ENCODE measurements around the gene DYSF. TPM values are rescaled to one million over a fixed set of nuclear protein-coding genes. Genes with fewer than 3 reads are reported as not detected.

DYSF gene
- total RNA-seq, 1 donor from 2014 or later = 100 TPM

DNA sequence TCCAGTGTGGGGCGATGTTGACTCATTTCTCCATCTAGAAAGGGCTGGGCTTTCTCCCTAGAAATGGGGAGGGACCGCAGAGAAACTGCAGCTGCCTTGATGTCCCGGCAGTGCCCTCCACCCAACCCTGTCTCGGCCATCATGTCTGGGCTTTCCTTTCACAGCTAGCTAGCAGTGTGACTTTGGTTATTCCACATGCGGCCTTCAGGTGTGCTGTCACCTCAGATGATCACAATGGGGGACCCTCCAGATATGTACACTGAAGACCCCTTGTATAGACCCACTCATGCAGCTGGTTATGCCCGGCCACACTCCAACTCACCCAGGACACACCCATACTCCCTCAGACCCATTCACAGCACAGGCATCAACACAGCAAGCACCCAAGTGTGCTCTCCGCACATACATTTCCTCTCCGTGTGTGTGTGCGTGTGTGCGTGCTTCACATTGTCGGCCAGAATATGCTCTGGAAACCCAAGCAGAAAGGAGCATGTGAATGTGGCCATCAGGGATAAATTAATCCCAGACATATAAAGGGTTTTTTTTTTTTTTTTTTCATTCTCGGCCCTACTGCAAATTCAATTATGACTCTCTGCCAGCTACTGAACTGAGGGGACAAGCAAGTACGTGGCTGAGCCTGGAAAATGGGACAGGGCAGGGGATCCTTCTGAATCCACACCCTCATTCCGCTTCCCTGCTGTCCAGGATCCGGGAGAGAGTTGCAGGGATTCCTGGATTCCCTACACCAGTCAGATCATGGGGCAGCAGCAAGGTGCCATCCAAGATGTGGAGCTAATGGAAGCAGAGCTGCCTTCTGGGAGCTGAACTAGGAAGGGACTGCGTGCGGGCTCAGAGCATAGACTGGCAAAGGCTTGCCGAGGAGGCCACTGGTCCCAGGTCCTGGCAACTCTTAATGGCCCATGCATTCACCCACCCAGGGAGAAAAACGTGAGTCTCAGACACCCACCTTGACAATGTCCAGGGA, 240.2 kb downstream of the DYSF start:
- no peak for DNase-seq

DNA sequence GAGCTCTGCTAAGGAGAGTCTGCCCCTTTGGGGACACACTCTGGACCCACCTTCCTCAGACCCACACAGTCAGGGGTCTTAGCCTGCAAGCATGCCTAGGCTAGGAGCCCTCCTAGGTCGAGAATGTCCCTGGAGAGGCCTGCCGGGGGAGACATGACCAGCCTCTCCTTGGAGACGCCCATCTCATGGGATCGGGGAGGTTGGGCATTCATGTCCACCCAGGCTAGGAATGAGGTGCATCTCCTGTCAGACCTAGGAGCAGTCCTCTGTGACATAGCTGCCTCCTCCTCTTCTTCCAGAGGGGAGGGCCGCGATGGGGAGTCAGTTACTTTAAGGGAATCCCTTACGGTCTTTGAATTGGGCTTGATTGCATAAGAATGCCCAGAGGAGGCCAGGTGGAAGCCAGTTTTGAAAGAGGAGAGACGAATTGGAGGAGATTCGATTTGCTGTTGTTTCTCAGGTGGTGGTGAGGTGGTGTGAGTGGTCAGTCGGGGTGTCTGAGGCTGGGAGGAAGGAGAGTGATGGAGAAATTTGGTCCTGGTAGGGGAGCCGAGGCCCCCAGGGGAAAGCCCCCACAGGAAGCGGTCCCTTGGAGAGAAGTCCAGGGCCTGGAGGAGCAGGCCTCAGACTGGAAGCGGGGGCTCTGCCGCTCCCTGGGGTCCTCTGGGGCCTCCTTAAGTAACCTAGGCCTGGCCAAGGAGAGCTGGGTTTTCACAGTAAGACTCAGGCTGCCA, 241.3 kb downstream of the DYSF start:
- DNase-seq = no peak

GRCh38 chr2:71695235-71696120, 242.1 kb downstream of the DYSF start:
- DNase-seq = no peak

DNA sequence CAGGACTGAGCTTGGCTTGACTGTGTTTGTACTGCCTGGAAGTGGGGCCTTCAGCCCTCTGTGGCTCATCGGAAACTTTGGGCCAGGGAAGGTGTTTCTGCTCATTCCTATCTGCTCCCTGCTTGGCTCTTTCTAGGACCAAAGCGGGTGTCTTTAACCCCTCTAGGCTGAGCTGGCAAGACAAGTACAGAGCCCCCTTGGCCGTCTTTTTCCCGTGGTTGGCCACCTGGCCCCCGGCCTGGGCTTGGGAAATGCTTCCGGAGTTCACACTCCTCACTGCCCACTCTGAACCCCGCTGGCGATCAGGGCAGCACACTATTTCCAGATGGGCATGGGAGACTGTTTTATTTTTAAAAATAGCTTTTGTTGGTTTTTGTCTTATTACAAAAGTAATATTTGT, 243.0 kb downstream of the DYSF start:
- DNase-seq = no peak

- no peak for DNase-seq
Observed at GRCh38 chr2:71697106-71698004, 244.0 kb downstream of the DYSF start.

DNA sequence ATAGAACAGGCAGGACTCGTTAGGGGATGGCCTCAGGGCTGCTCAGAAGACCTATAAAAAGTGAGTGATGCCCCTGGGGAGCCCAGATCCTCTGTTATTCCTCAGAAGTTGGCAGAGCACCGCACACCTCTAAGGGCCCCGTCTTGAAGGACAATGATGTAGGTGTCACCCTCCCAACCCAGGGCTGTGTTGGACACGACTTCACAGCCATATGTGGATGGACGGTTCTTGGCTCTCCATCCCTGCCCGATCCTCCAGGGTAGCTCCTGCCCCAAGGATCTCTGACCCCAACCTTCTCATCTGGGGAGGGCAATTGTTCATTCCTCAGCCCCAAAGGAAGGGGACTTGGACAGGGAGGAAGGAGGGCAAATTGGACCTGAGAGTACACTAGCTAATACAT, 246.1 kb downstream of the DYSF start:
- DNase-seq = no peak

DNA sequence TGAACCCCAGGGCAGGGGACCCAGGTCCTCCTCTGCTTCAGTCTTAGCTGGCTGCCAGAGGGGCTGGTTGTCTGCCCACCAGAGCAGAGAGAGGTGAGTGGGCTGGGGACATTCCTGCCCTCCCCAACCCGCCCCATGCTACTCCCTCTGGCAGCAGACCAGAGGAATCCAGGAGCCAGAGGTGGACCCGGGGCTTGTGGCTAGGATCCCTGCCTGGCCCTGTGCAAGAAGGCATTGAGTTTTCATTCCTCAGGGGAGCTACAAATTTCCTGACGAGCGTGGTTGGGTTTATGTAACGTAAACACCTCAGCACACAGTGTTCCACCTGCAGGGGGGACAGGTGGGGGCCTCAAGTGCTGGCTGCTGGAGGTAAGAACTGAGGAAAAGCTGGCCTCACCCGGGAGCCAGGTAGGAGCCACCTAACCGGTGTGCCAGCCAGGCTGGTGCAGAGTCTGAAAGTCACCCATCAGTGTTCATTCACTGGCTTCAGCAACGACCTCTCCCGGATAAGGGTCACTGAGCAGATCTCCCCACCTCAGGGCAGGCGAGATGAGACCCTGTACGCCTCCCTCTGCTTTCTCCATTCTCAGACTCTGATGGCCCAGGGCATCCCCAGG, 246.8 kb downstream of the DYSF start:
- DNase-seq = no peak

DNA sequence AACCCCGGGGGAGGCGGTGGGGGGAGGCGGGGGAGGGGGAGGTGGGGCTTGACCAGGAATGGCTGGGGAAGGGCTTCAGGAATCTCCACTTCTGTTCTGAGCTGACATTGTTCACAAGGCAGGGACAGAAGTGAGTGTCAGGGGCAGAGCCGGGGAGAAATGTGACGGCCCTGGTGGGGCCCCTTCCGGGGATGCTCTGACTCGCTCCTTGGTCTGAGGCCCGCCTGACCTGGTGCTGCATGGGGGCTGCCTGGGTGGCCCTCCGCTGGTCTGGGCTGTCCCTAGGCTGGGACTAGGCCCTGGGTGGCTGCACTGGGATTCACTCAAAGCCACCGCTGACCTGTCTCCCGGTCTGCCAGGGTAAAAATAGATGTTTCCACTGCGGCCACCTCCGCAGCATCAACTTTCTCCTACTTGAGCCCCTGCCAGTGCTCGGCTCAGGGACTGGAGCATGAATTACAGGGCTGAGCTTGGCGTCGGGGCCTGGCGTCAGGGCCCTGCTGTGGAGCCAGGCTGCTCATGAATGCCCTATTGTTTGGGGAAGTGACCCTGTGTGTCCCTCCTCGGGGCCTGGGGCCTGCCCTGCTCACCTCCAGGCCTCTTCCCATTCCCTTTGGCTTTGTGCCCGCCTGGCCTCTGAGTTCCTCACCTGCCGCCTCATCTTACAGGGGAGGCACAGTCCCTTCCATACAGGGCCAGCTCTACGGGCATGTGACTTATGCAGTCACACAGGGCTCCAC, 247.5 kb downstream of the DYSF start:
- DNase-seq = peak; percentile 79

DNA sequence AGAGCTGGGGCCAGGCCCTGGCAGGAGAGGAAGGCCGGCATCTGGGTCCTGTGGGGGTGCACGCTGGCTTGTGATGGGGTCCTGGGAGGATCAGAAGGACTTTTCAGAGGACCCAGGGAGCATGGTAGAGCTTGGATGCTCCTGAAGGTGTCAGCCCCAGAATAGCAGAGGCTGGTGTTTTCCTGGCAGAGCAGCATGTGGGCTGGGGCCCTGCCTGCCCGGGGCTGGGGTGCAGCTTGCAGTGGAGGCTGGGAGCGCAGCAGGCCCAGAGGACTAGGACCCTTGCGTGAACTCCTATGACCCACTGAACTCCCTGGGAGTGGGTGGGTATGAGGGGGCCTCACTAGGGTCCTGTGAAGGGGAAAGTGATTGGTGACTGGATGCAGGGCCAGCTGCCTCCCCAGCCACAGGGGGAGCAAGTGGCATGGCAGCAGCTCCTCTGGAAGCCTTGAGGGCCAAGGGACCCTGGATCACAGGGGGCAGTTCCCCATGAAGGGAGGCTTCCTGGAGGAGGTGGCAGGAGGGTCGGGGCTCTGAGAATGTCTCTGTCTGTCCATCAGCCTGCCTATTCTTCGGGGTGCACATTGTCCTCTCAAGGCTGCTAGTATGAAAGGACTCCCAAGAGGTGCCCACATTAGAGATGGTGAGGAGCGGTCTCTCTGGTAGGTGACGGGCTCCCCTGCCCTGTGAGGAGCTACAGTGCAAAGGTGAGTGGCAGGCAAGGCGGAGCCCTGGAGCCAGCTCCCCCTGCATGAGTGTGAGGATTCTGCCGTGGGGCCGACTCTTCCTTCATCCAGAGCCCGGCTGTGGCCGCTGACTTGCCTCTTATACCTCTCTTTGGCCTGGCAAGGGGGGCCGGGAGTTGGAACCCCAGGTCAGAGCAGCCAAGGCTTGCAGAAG, 249.0 kb downstream of the DYSF start:
- no peak for DNase-seq

GRCh38 chr2:71702971-71703898, 249.9 kb downstream of the DYSF start:
- no peak for DNase-seq

DNA sequence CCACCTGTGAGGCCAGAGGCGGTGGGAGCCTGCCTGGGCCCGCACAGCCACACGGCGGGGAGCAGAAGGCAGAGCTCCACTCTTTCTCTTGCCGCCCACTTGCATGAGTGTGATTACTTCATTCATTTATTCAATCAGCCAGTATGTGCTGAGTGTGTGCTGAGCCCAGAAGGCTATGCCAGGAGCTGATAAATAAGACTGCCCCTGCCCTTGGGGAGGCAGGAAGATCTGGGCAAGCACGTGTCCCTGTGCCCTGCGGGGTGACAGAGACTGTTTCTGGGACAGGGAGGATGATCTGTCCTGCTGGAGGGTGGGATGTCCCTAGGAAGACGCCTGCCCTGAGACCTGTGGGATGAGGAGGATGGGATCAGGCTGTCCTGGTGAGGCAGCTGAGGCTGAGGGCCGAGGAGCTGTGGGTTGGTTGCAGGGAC, 250.8 kb downstream of the DYSF start:
- peak; percentile 38 for DNase-seq

DNA sequence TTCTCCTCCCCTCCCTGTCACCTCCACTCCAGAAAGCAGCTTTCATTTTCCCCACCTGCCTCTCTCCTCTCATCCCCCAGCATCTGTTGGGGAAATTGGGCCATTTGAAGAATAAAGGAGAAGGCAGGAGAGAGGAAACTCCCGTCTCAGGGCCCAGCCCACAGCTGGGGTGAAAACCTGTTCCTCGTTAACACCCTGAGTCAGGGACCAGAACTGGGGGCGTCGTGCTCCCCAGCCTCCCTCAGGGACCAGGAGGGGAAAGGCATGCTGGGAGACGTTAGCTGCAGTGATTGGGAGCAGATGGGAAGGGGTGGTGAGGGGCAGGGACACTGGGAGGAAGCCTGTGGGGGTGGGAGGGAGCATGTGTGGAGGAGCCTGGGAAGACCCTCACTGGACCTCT, 251.3 kb downstream of the DYSF start:
- no peak for DNase-seq

DNA sequence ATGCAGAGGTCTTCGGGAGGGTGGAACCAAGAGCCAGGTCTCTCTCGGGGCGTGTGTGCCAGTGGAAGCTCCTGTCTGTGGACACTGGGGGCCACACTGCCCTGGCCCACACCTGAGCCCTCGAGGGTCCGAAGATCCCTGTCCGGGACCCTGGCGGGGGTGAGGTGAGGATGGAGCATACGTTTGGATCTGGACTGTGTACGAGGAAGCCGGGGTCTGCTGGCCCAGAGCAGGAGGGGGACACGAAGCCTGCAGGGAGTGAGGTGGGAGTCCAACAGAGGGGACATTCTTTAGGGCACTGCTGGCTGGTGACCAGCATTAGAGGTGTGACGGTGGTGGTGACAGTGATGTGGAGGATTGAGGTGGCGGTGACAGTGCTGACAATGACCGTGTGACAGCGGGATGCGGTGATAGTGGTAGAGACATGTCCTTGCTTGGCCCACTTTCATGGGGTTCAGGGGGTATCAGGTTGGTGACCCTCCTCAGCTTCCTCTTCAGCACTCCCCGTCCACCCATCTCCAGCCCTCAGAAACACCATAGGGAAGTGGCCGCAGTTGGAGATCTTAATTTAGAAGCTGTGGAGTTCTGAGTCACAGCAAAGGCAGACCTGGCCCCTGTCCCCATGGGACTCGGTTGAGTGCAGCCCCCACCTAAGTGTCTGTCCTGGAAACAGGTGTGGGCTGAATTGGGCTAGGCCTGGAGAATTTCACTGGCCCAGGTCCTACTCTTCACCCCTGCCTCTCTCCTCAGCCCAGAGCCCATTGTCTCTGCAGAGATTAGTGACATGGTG, 252.0 kb downstream of the DYSF start:
- DNase-seq = no peak

GRCh38 chr2:71706121-71706520, 252.8 kb downstream of the DYSF start:
- DNase-seq = no peak

- DNase-seq = no peak
Observed at GRCh38 chr2:71706836-71707235, 253.5 kb downstream of the DYSF start.

- DNase-seq = no peak
Observed at GRCh38 chr2:71710367-71711132, 257.2 kb downstream of the DYSF start.
